ENCODE measurements around the gene PTHLH. TPM values are rescaled to one million over a fixed set of nuclear protein-coding genes. Genes with fewer than 3 reads are reported as not detected.

Gene PTHLH
- total RNA-seq, 3 donors from 2014 or later: 2.4 to 7.5 (median 2.9) TPM

- no peak overlapping the region for H3K27ac ChIP-seq
- intact Hi-C loops (cut with DNase I; ENCODE audit: low total_unique reads): no loop called here
- no peaks in the 10 kb centered on the region for H3K9me3 ChIP-seq
- DNase-seq (ENCODE audit: low spot score in 2 of 2): no peak
- no peaks in the 10 kb centered on the region for H3K36me3 ChIP-seq
- H3K4me1 ChIP-seq: no peaks in the 10 kb centered on the region
- no peak overlapping the region for H3K4me3 ChIP-seq
- no peaks in the 10 kb centered on the region for H3K27me3 ChIP-seq
- TF ChIP-seq CTCF (IDR thresholded peaks at IDR 0.05): no peak
- no peak for TF ChIP-seq POLR2A (IDR thresholded peaks at IDR 0.05)
- TF ChIP-seq POLR2AphosphoS5 (IDR thresholded peaks at IDR 0.05): no peak
These were observed 61.1 kb downstream of the PTHLH start for GRCh38 chr12:27911397-27911796.

Other genes starting within 250 kb of the PTHLH start
- 10 to 100 TPM; 20.6 to 32.3 (median 30.8) TPM for gene KLHL42, start 192.5 kb downstream of the PTHLH start, total RNA-seq
- gene MANSC4, start 192.5 kb downstream of the PTHLH start, total RNA-seq: under 1 TPM in 1 of 3 donors, not detected in 2; 0.73 TPM
- 10 to 100 TPM; 45.9 to 68.9 (median 48.8) TPM for gene CCDC91, start 217.7 kb upstream of the PTHLH start, total RNA-seq